CD8-positive, alpha-beta memory T cell (primary cell): ENCODE measurements around the gene PIK3C2B. TPM values are rescaled to one million over a fixed set of nuclear protein-coding genes. Genes with fewer than 3 reads are reported as not detected.

Experiments
- CTCF ChIA-PET: fragments of 350-600 bp; sonication (Branson Sonifier 250); formaldehyde crosslinking; loops from one replicate; lab custom pipeline; 2021; ENCODE audit warnings: antibody characterized with exemption; lab: Charles Lee
- POLR2A ChIA-PET: fragments of 350-600 bp; sonication (Branson Sonifier 250); formaldehyde crosslinking; loops from one replicate; lab custom pipeline; 2021; ENCODE audit warnings: antibody characterized with exemption; lab: Charles Lee
- DNase-seq, 5 donors: peaks; one replicate each; pipeline versions ENCODE4 v3.0.0 to v3.0.0-alpha.2; 2020 to 2022; ENCODE audit warnings: mixed read lengths in 1 of 5
- H3K27ac ChIP-seq: one replicate; pipeline ENCODE4 v1.7.0; 2013; ENCODE audit warnings: low read depth, mild to moderate bottlenecking, low read length, moderate library complexity
- H3K27me3 ChIP-seq: 2 replicates; pipeline ENCODE4 v1.7.0; 2013; ENCODE audit warnings: low read length, mild to moderate bottlenecking; ENCODE audit not compliant: insufficient read depth, poor library complexity, severe bottlenecking
- H3K36me3 ChIP-seq: 2 replicates; pipeline ENCODE4 v1.7.0; 2013; ENCODE audit warnings: mild to moderate bottlenecking, low read length, moderate library complexity; ENCODE audit not compliant: insufficient read depth
- H3K4me1 ChIP-seq: 2 replicates; pipeline ENCODE4 v1.7.0; 2013; ENCODE audit warnings: mild to moderate bottlenecking, low read length, moderate library complexity; ENCODE audit not compliant: insufficient read depth
- H3K4me3 ChIP-seq: 2 replicates; pipeline ENCODE4 v1.7.0; 2013; ENCODE audit warnings: mild to moderate bottlenecking, low read length
- H3K9me3 ChIP-seq: 2 replicates; pipeline ENCODE4 v1.7.0; 2013; ENCODE audit warnings: mild to moderate bottlenecking, low read length
- H3K27ac Mint-ChIP-seq, 8 donors: one replicate each; pipeline ENCODE4 v1.8.0; 2020 to 2021; ENCODE audit warnings: mixed read lengths in 8 of 8, mild to moderate bottlenecking in 6 of 8, inconsistent platforms in 3 of 8, moderate library complexity in 3 of 8
- H3K27me3 Mint-ChIP-seq, 2 donors: one replicate each; pipeline ENCODE4 v1.8.0; 2020 to 2021; ENCODE audit warnings: mixed read lengths in 2 of 2, mild to moderate bottlenecking in 1 of 2, moderate library complexity in 1 of 2
- H3K36me3 Mint-ChIP-seq, 3 donors: one replicate each; pipeline ENCODE4 v1.8.0; 2020 to 2021; ENCODE audit warnings: mixed read lengths in 3 of 3, inconsistent platforms in 1 of 3, mild to moderate bottlenecking in 1 of 3
- H3K4me1 Mint-ChIP-seq, 3 donors: one replicate each; pipeline ENCODE4 v1.8.0; 2020 to 2021; ENCODE audit warnings: mixed read lengths in 3 of 3, inconsistent platforms in 1 of 3, mild to moderate bottlenecking in 1 of 3
- H3K4me3 Mint-ChIP-seq, 7 donors: one replicate each; pipeline ENCODE4 v1.8.0; 2020 to 2021; ENCODE audit warnings: mixed read lengths in 7 of 7, mild to moderate bottlenecking in 6 of 7, moderate library complexity in 4 of 7, inconsistent platforms in 2 of 7
- H3K9me3 Mint-ChIP-seq, 5 donors: one replicate each; pipeline ENCODE4 v1.8.0; 2020 to 2022; ENCODE audit warnings: mixed read lengths in 5 of 5, mild to moderate bottlenecking in 3 of 5, moderate library complexity in 2 of 5, inconsistent platforms in 1 of 5
- polyA plus RNA-seq: library from polyadenylated mRNA; unstranded; fragments of 300-500 nt; fragmentation: Illumina TruSeq; gene quantifications from one replicate; pipeline ENCODE4 v1.2.3, GENCODE V29; 2021
- total RNA-seq, 2 experiments: library from RNA; stranded (reverse); gene quantifications; one replicate each; pipeline ENCODE4 v1.2.3, GENCODE V29; 2021

The PIK3C2B gene
- total and polyA plus RNA-seq, 3 experiments from 2014 or later = 2.9 to 19.6 (median 19.4) TPM

DNA sequence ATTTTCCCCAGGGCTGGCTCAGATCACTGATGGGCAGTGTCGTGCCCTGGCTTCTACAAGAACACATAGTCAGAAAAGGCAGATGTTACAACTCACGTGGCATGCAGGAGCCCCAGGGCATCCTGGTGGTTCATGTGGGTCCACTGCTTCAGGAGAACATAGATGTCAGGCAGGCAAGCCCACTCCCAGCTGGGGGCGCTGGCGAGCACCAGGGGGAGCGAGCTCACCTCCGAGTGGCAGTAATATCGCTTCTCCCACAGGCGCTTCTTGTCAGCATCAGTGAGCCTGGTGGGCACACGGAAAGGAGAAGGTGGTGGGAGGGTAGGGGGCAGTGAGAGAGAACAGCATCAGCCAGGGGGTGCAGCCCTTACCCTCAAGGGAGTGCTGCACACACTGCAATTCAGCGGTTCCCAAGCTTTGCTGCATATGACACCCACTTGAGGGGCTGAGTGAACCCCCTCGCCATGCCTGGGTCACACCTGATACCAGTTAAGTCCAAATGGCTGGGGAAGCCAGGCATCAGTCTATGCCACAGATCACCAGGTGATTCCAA lies 48.7 kb downstream of the PIK3C2B start:
- Mint-ChIP-seq H3K4me1 (peaks cover 13 to 19% (median 17%) of the 10 kb centered on the region in 3 donors), H3K27me3 (no peaks in the 10 kb centered on the region), H3K4me3 (no peak overlapping the region), H3K9me3 (no peaks in the 10 kb centered on the region), H3K27ac (peak overlapping the region in 6 of 8 donors; percentile 48 to 96 (median 78)), H3K36me3 (peaks cover 12 to 91% (median 16%) of the 10 kb centered on the region in 3 donors)
- CTCF ChIA-PET = interaction anchor here (0.8 to 14.0 kb wide), 24 partner anchors 8 to 362 kb away, joined by 3 to 496 read pairs (median 6); partner anchors contain the start of genes MDM4 and PIK3C2B
- Histone ChIP-seq H3K27me3 (no peaks in the 10 kb centered on the region), H3K36me3 (peaks cover 31% of the 10 kb centered on the region), H3K4me1 (peaks cover 8% of the 10 kb centered on the region), H3K27ac (no peak overlapping the region), H3K4me3 (no peak overlapping the region), H3K9me3 (no peaks in the 10 kb centered on the region)
- DNase-seq = peak; percentile 21 to 64 (median 40)
- POLR2A ChIA-PET = interaction anchor here (0.5 to 1.5 kb wide), 5 partner anchors 49 to 67 kb away, joined by 3 to 6 read pairs (median 3); partner anchors contain the start of gene PIK3C2B

Other genes with a start within 250 kb of the PIK3C2B start
- gene PLEKHA6, start 134.9 kb downstream of the PIK3C2B start, total RNA-seq = under 1 TPM; 0.09 to 0.13 TPM
- gene PLEKHA6, start 134.9 kb downstream of the PIK3C2B start, polyA plus RNA-seq = not detected
- 10 to 100 TPM; 80.4 to 82.7 TPM for gene PPP1R15B, start 83.0 kb downstream of the PIK3C2B start, total RNA-seq
- 22.3 TPM for gene PPP1R15B, start 83.0 kb downstream of the PIK3C2B start, polyA plus RNA-seq
- gene MDM4, start 21.6 kb upstream of the PIK3C2B start, total RNA-seq = 10 to 100 TPM; 80.7 TPM
- gene MDM4, start 21.6 kb upstream of the PIK3C2B start, polyA plus RNA-seq = 13.6 TPM
- not detected for gene LRRN2, start 190.9 kb upstream of the PIK3C2B start, total RNA-seq
- not detected for gene LRRN2, start 190.9 kb upstream of the PIK3C2B start, polyA plus RNA-seq